IMR-90 (cell line): ENCODE measurements around the gene DOCK4.

ENCODE experiments used
- BHLHE40 ChIP-seq: fragments of 150-350 bp; IDR thresholded peaks from 2 replicates; pipeline ENCODE4 v1.6.1; 2016; ENCODE audit warnings: mild to moderate bottlenecking, low read depth, low read length
- CEBPB ChIP-seq: IDR thresholded peaks from 2 replicates; pipeline ENCODE4 v1.6.1; 2012; ENCODE audit warnings: low read depth, low read length, improper control_type of control experiment
- CTCF ChIP-seq: conservative IDR thresholded peaks from 2 replicates; pipeline ENCODE4 v1.5.1; 2012; ENCODE audit warnings: mild to moderate bottlenecking, low read depth, low read length, improper control_type of control experiment
- ELK1 ChIP-seq: fragments of 150-350 bp; IDR thresholded peaks from 2 replicates; pipeline ENCODE4 v1.6.1; 2016; ENCODE audit warnings: low read depth, mild to moderate bottlenecking, low read length, moderate library complexity, borderline replicate concordance
- MAFK ChIP-seq: IDR thresholded peaks from 2 replicates; pipeline ENCODE4 v1.6.1; 2012; ENCODE audit warnings: low read depth, low read length, improper control_type of control experiment
- MAZ ChIP-seq: IDR thresholded peaks from 2 replicates; pipeline ENCODE4 v1.6.1; 2012; ENCODE audit warnings: low read depth, mild to moderate bottlenecking, low read length, improper control_type of control experiment, moderate library complexity, borderline replicate concordance
- MXI1 ChIP-seq: IDR thresholded peaks from 2 replicates; pipeline ENCODE4 v1.6.1; 2012; ENCODE audit warnings: low read depth, mild to moderate bottlenecking, low read length, moderate library complexity, borderline replicate concordance
- NFE2L2 ChIP-seq: fragments of 150-350 bp; IDR thresholded peaks from 2 replicates; pipeline ENCODE4 v1.6.1; 2016; ENCODE audit warnings: low read depth, mild to moderate bottlenecking, low read length
- POLR2A ChIP-seq: IDR thresholded peaks from 2 replicates; pipeline ENCODE4 v1.6.1; 2012; ENCODE audit warnings: mild to moderate bottlenecking, low read depth, low read length
- RAD21 ChIP-seq: IDR thresholded peaks from 2 replicates; pipeline ENCODE4 v1.6.1; 2012; ENCODE audit warnings: low read length, improper control_type of control experiment
- RCOR1 ChIP-seq: IDR thresholded peaks from 2 replicates; pipeline ENCODE4 v1.6.1; 2012; ENCODE audit warnings: mild to moderate bottlenecking, low read length, improper control_type of control experiment; ENCODE audit not compliant: insufficient replicate concordance
- SMC3 ChIP-seq: fragments of 150-350 bp; IDR thresholded peaks from 2 replicates; pipeline ENCODE4 v1.6.1; 2016; ENCODE audit warnings: low read depth, mild to moderate bottlenecking, antibody characterized with exemption, low read length, moderate library complexity
- USF2 ChIP-seq: fragments of 150-350 bp; IDR thresholded peaks from 2 replicates; pipeline ENCODE4 v1.6.1; 2017; ENCODE audit warnings: mild to moderate bottlenecking, antibody characterized with exemption, low read length, low read depth

GRCh38 chr7:111806232-111806631 lies 400.0 kb downstream of the DOCK4 start:
- TF ChIP-seq MXI1 (no peak), MAFK (no peak), CTCF (no peak), RCOR1 (no peak), USF2 (no peak), POLR2A (no peak), SMC3 (no peak), CEBPB (peak; percentile 65), NFE2L2 (no peak), MAZ (no peak), BHLHE40 (no peak), ELK1 (no peak), RAD21 (no peak)
